ENCODE results near the gene RASSF5. TPM values are rescaled to one million over a fixed set of nuclear protein-coding genes. Genes with fewer than 3 reads are reported as not detected.

RASSF5 gene
- total RNA-seq, 2 experiments from 2014 or later: 257 to 258 TPM

- peak within 1 kb of the TSS; percentile 83 for H3K4me3 Mint-ChIP-seq
- no peaks in the 10 kb centered on the region for H3K9me3 Mint-ChIP-seq
- H3K4me1 Mint-ChIP-seq (ENCODE audit: low read depth): peaks cover 27% of the 10 kb centered on the region
- peak; percentile 93 for DNase-seq
- H3K27me3 Mint-ChIP-seq (ENCODE audit: low read depth): peaks cover 21% of the 10 kb centered on the region
- CTCF ChIA-PET: interaction anchor here (0.7 to 6.6 kb wide), 28 partner anchors 10 to 347 kb away, joined by 3 to 133 read pairs (median 5); partner anchors contain the start of gene EIF2D
- peak within 1 kb of the TSS; percentile 92 for H3K27ac Mint-ChIP-seq
- H3K36me3 Mint-ChIP-seq (ENCODE audit: low read depth): peaks cover 6% of the 10 kb centered on the region
- intact Hi-C loops (cut with micrococcal nuclease): loop anchor here (1.0 to 2.0 kb wide), 7 partner anchors 23 to 347 kb away; partner anchors contain the start of genes EIF2D and MAPKAPK2
These were observed 128.0 kb downstream of the RASSF5 start, which contains the start of gene DYRK3 for GRCh38 chr1:206635080-206635977. Gene DYRK3 (plus strand): TSS chr1:206635536. CDS start chr1:206635704, 168 bp downstream.

GRCh38 chr1:206635978-206636345 is 128.6 kb downstream of the RASSF5 start:
- no peaks in the 10 kb centered on the region for H3K9me3 Mint-ChIP-seq
- peak; percentile 21 for DNase-seq
- intact Hi-C loops (cut with micrococcal nuclease): loop anchor here (1.0 to 2.0 kb wide), 7 partner anchors 24 to 347 kb away; partner anchors contain the start of genes EIF2D and MAPKAPK2
- H3K36me3 Mint-ChIP-seq (ENCODE audit: low read depth): peaks cover 6% of the 10 kb centered on the region
- H3K27me3 Mint-ChIP-seq (ENCODE audit: low read depth): peaks cover 19% of the 10 kb centered on the region
- peak overlapping the region; percentile 83 for H3K4me3 Mint-ChIP-seq
- peaks cover 27% of the 10 kb centered on the region for H3K4me1 Mint-ChIP-seq (ENCODE audit: low read depth)
- CTCF ChIA-PET: interaction anchor here (1.0 to 6.6 kb wide), 15 partner anchors 9 to 173 kb away, joined by 3 to 133 read pairs (median 8); partner anchors contain the start of gene EIF2D
- no peak overlapping the region for H3K27ac Mint-ChIP-seq

- intact Hi-C loops (cut with micrococcal nuclease): no loop called here
- Mint-ChIP-seq H3K36me3 (ENCODE audit: low read depth) (peaks cover 7% of the 10 kb centered on the region), H3K27me3 (ENCODE audit: low read depth) (peaks cover 16% of the 10 kb centered on the region)
These were observed 129.3 kb downstream of the RASSF5 start for GRCh38 chr1:206636671-206637070.

GRCh38 chr1:206637605-206638004 is 130.3 kb downstream of the RASSF5 start:
- intact Hi-C loops (cut with micrococcal nuclease): no loop called here
- CTCF ChIA-PET: interaction anchor here (0.8 to 6.6 kb wide), 7 partner anchors 21 to 199 kb away, joined by 3 to 133 read pairs (median 4); no protein-coding TSS in a partner anchor

More at GRCh38 chr1:206636671-206637070, 129.3 kb downstream of the RASSF5 start:
- peaks cover 27% of the 10 kb centered on the region for H3K4me1 Mint-ChIP-seq (ENCODE audit: low read depth)
- H3K9me3 Mint-ChIP-seq: no peaks in the 10 kb centered on the region
- CTCF ChIA-PET: interaction anchor here (0.7 to 6.6 kb wide), 5 partner anchors 21 to 157 kb away, joined by 3 to 133 read pairs (median 8); no protein-coding TSS in a partner anchor
- H3K27ac Mint-ChIP-seq: no peak overlapping the region
- no peak for DNase-seq
- H3K4me3 Mint-ChIP-seq: peak overlapping the region; percentile 14

More at GRCh38 chr1:206637605-206638004, 130.3 kb downstream of the RASSF5 start:
- no peak overlapping the region for H3K27ac Mint-ChIP-seq
- DNase-seq: no peak
- H3K4me1 Mint-ChIP-seq (ENCODE audit: low read depth): peaks cover 27% of the 10 kb centered on the region
- peaks cover 12% of the 10 kb centered on the region for H3K27me3 Mint-ChIP-seq (ENCODE audit: low read depth)
- H3K9me3 Mint-ChIP-seq: no peaks in the 10 kb centered on the region
- H3K4me3 Mint-ChIP-seq: no peak overlapping the region
- H3K36me3 Mint-ChIP-seq (ENCODE audit: low read depth): peaks cover 9% of the 10 kb centered on the region

Small RNA genes lying within 50 kb of the gene (microRNA-seq; reads per million reads assigned to microRNA genes)
- gene MIR6769B (ENCODE audit: borderline microRNAs expressed, borderline replicate concordance): 1.6 reads per million

Other genes with a start within 250 kb of the RASSF5 start
- gene IKBKE, start 37.1 kb upstream of the RASSF5 start, total RNA-seq: 1 to 10 TPM; 7.0 to 8.6 TPM
- gene EIF2D, start 104.9 kb downstream of the RASSF5 start, total RNA-seq: 100 to 1,000 TPM; 116 to 122 TPM
- 1 to 10 TPM; 6.5 to 6.7 TPM for gene DYRK3, start 128.0 kb downstream of the RASSF5 start, total RNA-seq
- 10 to 100 TPM; 83.4 to 85.3 TPM for gene MAPKAPK2, start 177.4 kb downstream of the RASSF5 start, total RNA-seq